LNCaP clone FGC (cell line): ENCODE measurements around the gene GATD1.
A peak's percentile ranks its signal among the peaks of the same experiment; 100 is the strongest.

Experiments used
- DNase-seq: peaks from one replicate; pipeline ENCODE4 v3.0.0-alpha.2; 2011; ENCODE audit warnings: low read depth
- H3K4me3 ChIP-seq: 2 replicates; pipeline ENCODE4 v1.5.1; 2011; ENCODE audit warnings: mild to moderate bottlenecking, low read depth, low read length, control low read depth
- CTCF ChIP-seq: IDR thresholded peaks from 2 replicates; pipeline ENCODE4 v1.5.1; 2012; ENCODE audit warnings: mild to moderate bottlenecking; ENCODE audit not compliant: control insufficient read depth, insufficient read depth; ENCODE audit errors: extremely low read depth

GATD1 gene

GRCh38 chr11:777288-778255 lies at the start of gene GATD1:
Gene GATD1, minus strand, starts transcription at chr11:777487. Its CDS starts 25 bp downstream, at chr11:777462.
- H3K4me3 ChIP-seq = peak within 1 kb of the TSS; percentile 97
- TF ChIP-seq CTCF = no peak
- DNase-seq = no peak

- TF ChIP-seq CTCF = no peak
- peak overlapping the region; percentile 61 for H3K4me3 ChIP-seq
- no peak for DNase-seq
Observed at GRCh38 chr11:826836-827145, 49.5 kb upstream of the GATD1 start.

- no peak for DNase-seq
- TF ChIP-seq CTCF = no peak
- peak overlapping the region; percentile 61 for H3K4me3 ChIP-seq
Observed at GRCh38 chr11:826227-826621, 48.9 kb upstream of the GATD1 start.

GRCh38 chr11:825366-826226 lies 48.3 kb upstream of the GATD1 start:
- no peak for TF ChIP-seq CTCF
- DNase-seq = no peak
- H3K4me3 ChIP-seq = peak overlapping the region; percentile 61

- peak overlapping the region; percentile 37 for H3K4me3 ChIP-seq
- no peak for DNase-seq
- TF ChIP-seq CTCF = no peak
Observed at GRCh38 chr11:824942-825341, 47.7 kb upstream of the GATD1 start.

GRCh38 chr11:824292-824880 lies 47.1 kb upstream of the GATD1 start:
- peak; percentile 49 for TF ChIP-seq CTCF
- DNase-seq = no peak

More at GRCh38 chr11:824292-824880, 47.1 kb upstream of the GATD1 start:
- peak overlapping the region; percentile 37 for H3K4me3 ChIP-seq
